Stimulated activated naive CD4-positive, alpha-beta T cell treated with Interleukin-2 at 50 U/mL for 16 hours (primary cell): ENCODE data around the gene SBF1.

Experiments
- DNase-seq: peaks from one replicate; lab custom pipeline; 2025; lab: John Stamatoyannopoulos, UW

Gene SBF1

GRCh38 chr22:50506611-50507420 is 32.0 kb upstream of the SBF1 start:
- DNase-seq = no peak

- no peak for DNase-seq
Measured at GRCh38 chr22:50505776-50506610, 31.2 kb upstream of the SBF1 start.

DNA sequence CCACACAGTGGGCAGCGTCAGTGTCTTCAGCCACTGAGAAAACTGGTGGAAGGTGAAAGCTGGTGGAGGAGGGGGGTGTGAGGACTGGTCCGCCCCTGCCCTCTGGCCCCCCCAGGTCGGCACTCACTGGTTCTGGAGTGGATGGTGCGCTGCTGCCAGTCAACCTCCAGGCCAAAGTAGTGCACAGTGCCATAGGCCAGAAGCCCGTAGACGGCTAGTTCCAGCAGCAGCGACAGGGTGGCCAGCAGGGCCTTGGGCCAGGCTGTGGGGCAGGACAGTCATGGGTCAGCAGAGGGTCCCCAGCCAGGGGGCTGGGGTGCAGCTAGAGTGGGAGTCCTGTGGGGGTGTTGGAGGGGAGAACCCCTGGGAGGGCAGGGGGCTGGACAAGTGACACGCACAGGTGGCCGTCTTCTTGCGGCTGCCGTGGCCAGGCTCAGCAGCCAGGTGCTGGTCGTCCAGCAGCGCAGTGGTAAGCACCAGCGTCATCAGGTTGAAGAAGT is 30.5 kb upstream of the SBF1 start:
- DNase-seq = no peak

DNA sequence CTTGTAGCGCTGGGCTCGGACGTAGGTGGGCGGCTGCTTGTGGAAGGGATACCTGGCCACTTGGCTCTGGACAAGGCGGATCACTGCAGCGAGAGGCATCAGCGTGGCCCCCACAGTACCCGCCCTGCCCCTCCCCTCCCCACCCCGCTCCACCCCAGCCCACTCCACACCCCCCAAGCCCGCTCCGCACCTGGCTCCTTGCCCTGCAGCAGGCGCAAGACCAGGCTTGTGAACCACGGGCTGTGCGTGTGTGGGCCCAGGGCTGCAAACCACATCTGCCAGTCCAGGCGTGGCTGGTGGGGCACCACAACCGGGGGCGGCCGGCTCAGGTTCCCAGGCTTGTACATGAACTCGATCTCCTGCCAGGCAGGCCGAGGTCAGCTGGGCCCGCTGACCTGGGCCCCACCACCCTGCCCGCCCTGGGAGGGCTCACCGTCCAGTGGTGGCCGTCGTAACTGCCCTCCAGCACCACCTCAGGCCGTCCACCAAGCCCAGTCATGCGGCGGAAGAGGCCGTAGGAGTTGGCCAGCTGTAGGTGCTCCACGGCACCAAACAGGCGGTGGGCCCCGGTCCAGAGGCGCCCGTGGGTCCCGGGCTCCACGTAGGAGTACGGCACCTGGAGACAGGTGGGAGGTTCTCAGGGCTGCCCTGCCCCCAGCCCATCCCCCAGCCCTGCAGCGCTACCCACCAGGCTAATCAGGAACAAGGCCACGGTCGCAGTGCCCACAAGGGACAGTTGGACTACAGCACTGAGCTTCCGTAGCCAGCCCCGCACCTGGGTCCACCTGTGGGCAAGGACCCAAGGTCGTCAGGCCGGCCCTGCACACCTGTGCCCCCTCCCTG is 29.8 kb upstream of the SBF1 start:
- no peak for DNase-seq

DNA sequence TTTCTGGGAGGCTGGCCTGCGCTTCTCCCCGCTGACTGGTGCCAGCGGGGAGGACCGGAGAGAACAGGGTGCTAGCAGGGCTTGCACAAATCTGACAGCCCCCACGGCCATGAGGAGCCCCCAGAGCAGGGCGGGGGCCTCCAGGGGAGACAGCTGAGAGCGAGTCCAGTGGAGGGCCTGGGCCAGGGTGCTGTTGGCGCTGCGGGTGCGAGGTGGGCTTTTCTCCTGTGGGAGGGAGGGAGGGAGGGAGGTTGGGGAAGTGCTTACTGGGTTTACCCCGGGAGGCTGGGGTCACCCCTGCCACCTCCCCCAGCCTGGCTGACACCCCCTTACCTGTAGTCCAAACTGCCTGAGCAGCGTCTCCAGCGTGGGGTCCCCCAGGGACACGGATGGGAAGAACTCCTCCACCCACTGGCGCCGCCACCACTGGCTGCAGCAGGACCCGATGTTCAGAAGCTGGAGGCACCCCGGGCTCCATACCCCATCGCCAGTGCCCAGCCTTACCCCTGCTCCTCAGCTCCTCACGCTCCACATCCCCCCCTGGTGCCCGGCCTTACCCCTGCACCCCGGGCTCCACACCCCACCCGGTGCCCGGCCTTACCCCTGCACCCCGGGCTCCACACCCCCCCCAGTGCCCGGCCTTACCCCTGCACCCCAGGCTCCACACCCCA is 28.8 kb upstream of the SBF1 start:
- DNase-seq = no peak

DNA sequence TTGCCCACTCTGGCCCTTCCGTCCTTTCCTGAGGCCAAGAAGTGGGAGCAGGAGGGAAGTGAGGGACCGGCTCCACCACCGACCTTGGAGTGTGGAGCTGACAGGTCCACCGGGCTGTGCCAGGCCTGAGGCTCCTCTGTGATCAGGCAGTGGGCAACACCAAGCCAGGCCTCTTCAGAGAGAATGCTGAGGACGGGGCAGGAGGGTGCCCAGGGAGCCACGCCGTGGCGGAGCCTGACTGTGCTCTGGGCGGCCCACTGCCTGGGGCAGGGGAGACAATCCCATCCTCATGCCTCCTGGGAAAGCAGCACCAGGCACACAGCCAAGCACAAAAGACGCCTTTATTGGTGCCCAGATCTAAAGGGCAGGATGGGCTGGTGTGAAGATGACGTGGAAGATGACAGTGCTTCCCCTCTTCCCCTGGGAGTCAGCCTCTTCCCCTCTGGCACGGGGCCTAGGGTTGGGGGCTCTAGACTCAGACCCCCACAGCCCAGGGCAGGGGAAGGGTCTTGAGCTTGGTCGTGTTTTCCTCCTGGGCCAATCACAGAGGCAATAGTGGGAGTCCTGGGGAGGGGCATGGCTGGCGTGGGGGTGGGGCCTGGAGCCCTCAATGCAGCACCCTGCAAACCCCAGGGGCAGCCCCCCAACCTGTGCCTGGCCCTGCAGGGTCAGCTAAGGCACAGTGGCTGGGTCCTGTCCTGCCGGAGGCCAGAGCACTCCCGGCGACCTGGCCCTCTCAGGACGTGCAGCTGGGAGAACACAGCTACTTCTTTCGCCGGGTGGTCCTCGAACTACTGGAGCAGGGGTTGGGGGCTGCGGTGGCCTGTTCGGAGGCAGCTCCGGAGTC is 28.0 kb upstream of the SBF1 start:
- DNase-seq = no peak

DNA sequence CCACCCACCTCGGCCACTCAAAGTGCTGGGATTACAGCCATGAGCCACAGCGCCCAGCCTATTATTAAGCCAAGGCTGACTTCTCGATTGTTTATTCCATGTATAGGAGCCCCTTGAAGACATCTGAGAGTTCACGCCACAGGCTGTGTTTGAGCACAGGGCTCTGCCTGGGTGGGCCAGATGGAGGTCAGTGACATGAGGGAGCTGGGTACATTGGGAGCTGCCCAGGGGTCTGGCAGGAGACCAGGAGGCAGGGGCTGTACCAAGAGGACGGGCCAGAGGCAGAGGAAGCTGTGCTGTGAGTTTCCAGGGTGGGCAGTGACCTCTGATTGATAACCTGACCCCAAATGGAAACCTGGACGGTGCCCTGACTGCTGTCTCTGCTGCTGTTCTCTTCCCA is 27.3 kb upstream of the SBF1 start:
- no peak for DNase-seq

- no peak for DNase-seq
Measured at GRCh38 chr22:50500452-50500851, 25.6 kb upstream of the SBF1 start.

DNA sequence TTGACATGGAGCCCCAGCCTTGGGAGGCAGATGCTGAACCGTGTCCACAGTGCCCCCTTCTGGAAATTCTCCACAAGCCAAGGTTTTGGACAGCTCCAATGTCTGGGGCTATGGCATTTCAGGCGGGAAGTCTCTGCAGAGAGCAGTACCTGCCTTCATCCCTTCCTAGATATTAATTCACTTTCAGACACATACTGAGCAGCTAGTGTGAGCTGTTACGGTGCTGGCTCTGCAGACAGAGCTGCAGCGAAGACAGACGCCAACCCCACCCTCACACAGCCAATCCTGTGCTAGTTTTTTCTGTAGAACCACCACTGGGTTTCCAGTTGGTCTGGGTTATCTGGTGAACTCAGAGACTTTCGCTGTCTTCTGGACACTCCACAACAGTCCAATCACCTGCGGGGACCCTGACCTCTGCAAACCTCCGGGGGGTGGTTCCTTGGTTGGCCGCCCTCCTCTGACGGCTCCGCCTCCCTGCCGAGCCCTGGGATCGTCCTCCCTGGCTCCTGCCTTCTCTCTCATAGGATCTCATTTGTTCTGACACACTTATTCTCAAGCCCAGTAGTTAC is 23.6 kb upstream of the SBF1 start:
- DNase-seq = peak; percentile 52

- DNase-seq = no peak
Measured at GRCh38 chr22:50497093-50497492, 22.3 kb upstream of the SBF1 start.

GRCh38 chr22:50490531-50491308 is 15.9 kb upstream of the SBF1 start:
- no peak for DNase-seq

- DNase-seq = no peak
Measured at GRCh38 chr22:50489363-50490243, 14.8 kb upstream of the SBF1 start.

GRCh38 chr22:50488886-50489285 is 14.1 kb upstream of the SBF1 start:
- no peak for DNase-seq

- DNase-seq = no peak
Measured at GRCh38 chr22:50488006-50488677, 13.3 kb upstream of the SBF1 start.

DNA sequence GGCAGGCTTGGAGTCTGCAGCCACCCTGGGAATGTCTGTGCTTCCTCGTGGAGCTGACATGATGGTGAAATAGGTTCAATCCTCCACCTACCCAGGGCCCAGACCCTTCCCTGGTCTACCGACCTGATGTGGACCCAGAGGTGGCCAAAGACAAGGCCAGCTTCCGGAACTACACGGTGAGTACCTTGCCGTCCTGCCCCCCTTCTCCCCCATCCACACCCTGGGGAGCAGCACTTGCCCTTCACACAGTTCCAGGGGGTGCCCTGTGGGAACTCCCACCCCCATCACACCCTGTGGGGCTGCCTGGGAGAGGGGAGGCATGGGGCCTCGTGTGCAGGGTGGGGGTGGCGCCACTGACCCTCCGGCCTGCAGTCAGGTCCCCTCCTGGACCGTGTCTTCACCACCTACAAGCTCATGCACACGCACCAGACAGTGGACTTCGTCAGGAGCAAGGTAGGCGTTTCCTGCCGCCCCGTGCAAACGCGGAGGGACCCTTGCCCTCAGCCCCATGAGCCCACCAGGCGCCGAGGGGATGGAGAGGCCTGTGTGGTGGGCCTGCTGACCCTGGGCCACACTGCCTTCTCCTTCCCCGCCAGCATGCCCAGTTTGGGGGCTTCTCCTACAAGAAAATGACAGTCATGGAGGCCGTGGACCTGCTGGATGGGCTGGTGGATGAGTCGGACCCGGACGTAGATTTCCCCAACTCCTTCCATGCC is 12.6 kb upstream of the SBF1 start:
- DNase-seq = no peak

- no peak for DNase-seq
Measured at GRCh38 chr22:50486561-50487289, 11.9 kb upstream of the SBF1 start, which contains the start of gene MIOX. Gene MIOX (plus strand): TSS chr22:50486859. CDS start chr22:50486898, 39 bp downstream.
